KOPT-K1 (cell line): ENCODE data around the gene NHP2.
"Not testable (repeated sequence)": the region's sequence is repeated elsewhere in the genome, so short reads cannot be mapped to it uniquely, and the experiment has no call there.

ENCODE experiments used
- H3K27ac ChIP-seq: fragments of 200-600 bp; sonication (generic); 2 replicates; pipeline ENCODE4 v1.5.1; 2016; ENCODE audit warnings: antibody characterized with exemption, mild to moderate bottlenecking, low read depth, low read length; ENCODE audit not compliant: poor library complexity, severe bottlenecking
- H3K36me3 ChIP-seq: fragments of 200-600 bp; sonication (generic); 2 replicates; pipeline ENCODE4 v1.5.1; 2017; ENCODE audit warnings: antibody characterized with exemption, mild to moderate bottlenecking, low read length, moderate library complexity; ENCODE audit not compliant: insufficient read depth
- H3K9me3 ChIP-seq: fragments of 200-600 bp; sonication (generic); 2 replicates; pipeline ENCODE4 v1.5.1; 2017; ENCODE audit warnings: antibody characterized with exemption, low read length, mild to moderate bottlenecking; ENCODE audit not compliant: insufficient read depth, poor library complexity, severe bottlenecking

The NHP2 gene

GRCh38 chr5:178150977-178151734 is 2.5 kb downstream of the NHP2 start:
- Histone ChIP-seq H3K9me3 (no peaks in the 10 kb centered on the region), H3K36me3 (peaks cover 65% of the 10 kb centered on the region), H3K27ac (no peak overlapping the region)

GRCh38 chr5:178149199-178149932 is 4.3 kb downstream of the NHP2 start:
- no peaks in the 10 kb centered on the region for H3K9me3 ChIP-seq
- peaks cover 80% of the 10 kb centered on the region for H3K36me3 ChIP-seq
- no peak overlapping the region for H3K27ac ChIP-seq

- Histone ChIP-seq H3K36me3 (peaks cover 97% of the 10 kb centered on the region), H3K9me3 (no peaks in the 10 kb centered on the region), H3K27ac (no peak overlapping the region)
These were observed 6.3 kb downstream of the NHP2 start for GRCh38 chr5:178147406-178147805.

GRCh38 chr5:178145965-178146820 is 7.5 kb downstream of the NHP2 start:
- Histone ChIP-seq H3K9me3 (no peaks in the 10 kb centered on the region), H3K36me3 (peaks cover 93% of the 10 kb centered on the region), H3K27ac (no peak overlapping the region)

- Histone ChIP-seq H3K36me3 (peaks cover 80% of the 10 kb centered on the region), H3K27ac (no peak overlapping the region), H3K9me3 (no peaks in the 10 kb centered on the region)
These were observed 9.8 kb downstream of the NHP2 start for GRCh38 chr5:178143901-178144300.

- Histone ChIP-seq H3K36me3 (peaks cover 73% of the 10 kb centered on the region), H3K9me3 (no peaks in the 10 kb centered on the region), H3K27ac (no peak overlapping the region)
These were observed 10.4 kb downstream of the NHP2 start for GRCh38 chr5:178143246-178143645.

GRCh38 chr5:178142642-178143041 is 11.0 kb downstream of the NHP2 start:
- Histone ChIP-seq H3K36me3 (peaks cover 73% of the 10 kb centered on the region), H3K27ac (no peak overlapping the region), H3K9me3 (no peaks in the 10 kb centered on the region)

GRCh38 chr5:178141550-178141949 is 12.1 kb downstream of the NHP2 start:
- Histone ChIP-seq H3K9me3 (no peaks in the 10 kb centered on the region), H3K36me3 (peaks cover 72% of the 10 kb centered on the region), H3K27ac (no peak overlapping the region)

GRCh38 chr5:178137991-178138390 is 15.7 kb downstream of the NHP2 start:
- H3K36me3 ChIP-seq = peaks cover 50% of the 10 kb centered on the region
- no peaks in the 10 kb centered on the region for H3K9me3 ChIP-seq
- no peak overlapping the region for H3K27ac ChIP-seq

- Histone ChIP-seq H3K27ac (no peak overlapping the region), H3K9me3 (no peaks in the 10 kb centered on the region), H3K36me3 (peaks cover 40% of the 10 kb centered on the region)
These were observed 16.7 kb downstream of the NHP2 start for GRCh38 chr5:178136990-178137389.

- H3K27ac ChIP-seq = peak overlapping the region; percentile 60
- H3K9me3 ChIP-seq = no peaks in the 10 kb centered on the region
- H3K36me3 ChIP-seq = peaks cover 10% of the 10 kb centered on the region; the same call in 1 of the 2 replicates
These were observed 22.2 kb downstream of the NHP2 start for GRCh38 chr5:178131446-178131996.

GRCh38 chr5:178130576-178131445 is 22.9 kb downstream of the NHP2 start, which contains the start of gene RMND5B:
Gene RMND5B, plus strand, starts transcription at chr5:178131014. Its CDS starts 7,106 bp downstream, at chr5:178138120.
- Histone ChIP-seq H3K36me3 (peaks cover 4% of the 10 kb centered on the region; the same call in 1 of the 2 replicates), H3K27ac (peak within 1 kb of the TSS; percentile 60), H3K9me3 (no peaks in the 10 kb centered on the region)

- peak overlapping the region; percentile 60 for H3K27ac ChIP-seq
- H3K36me3 ChIP-seq, H3K9me3 ChIP-seq: not testable (repeated sequence)
These were observed 23.5 kb downstream of the NHP2 start for GRCh38 chr5:178130234-178130575.

GRCh38 chr5:178129296-178129695 is 24.4 kb downstream of the NHP2 start:
- no peaks in the 10 kb centered on the region for H3K9me3 ChIP-seq
- no peaks in the 10 kb centered on the region for H3K36me3 ChIP-seq
- H3K27ac ChIP-seq = no peak overlapping the region
